Urothelium cell line (cell line): Measurements from ENCODE around the gene TSPAN13.

Experiments
- DNase-seq: peaks from one replicate; pipeline ENCODE4 v3.0.0; 2011; ENCODE audit warnings: low spot score, mixed read lengths
- FAIRE-seq: peaks from 2 replicates; lab custom pipeline; 2011; peaks lifted over from hg19 to GRCh38; lab: Jason Lieb, UNC

The TSPAN13 gene

DNA sequence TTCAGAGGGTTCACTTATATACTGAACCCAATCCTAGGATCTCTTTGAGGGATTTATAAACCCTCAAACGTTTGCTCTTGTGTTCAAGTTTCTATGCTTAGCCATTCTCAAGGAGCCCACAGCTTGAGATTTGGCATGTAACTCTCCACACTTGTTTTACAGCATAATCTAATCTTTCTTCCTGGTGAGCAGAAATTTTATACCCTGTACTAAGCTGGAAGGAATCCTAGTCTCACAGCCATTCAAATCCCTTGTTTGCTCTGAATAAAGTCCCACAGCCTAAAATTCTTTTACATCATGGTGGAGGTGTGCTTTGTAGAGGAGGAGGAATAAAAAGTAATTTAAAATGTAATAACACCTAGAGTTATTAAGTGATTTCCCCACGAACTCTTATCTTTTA, 56.6 kb downstream of the TSPAN13 start:
- FAIRE-seq, result no peak

DNA sequence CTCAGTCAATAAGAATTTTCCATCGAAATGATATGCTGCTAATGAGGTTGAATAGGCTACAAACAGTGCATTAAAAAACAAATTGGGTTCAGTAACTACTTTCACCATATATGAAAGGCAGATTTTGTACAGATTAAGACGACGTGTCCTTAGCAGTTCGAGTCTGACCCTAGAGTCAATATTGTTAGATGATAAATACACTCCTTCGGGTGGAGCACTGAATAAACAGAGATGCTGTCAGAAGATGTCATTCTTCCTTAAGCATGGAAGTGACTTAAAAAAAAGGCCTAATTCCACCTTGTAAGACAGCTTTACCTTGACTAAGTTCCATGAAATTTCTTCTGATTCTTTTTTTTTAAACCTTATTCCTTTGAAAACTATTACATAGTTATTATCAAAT, 57.0 kb downstream of the TSPAN13 start:
- FAIRE-seq (no peak), DNase-seq (no peak)

More for the DNA sequence above, 56.6 kb downstream of the TSPAN13 start:
- no peak for DNase-seq

DNA sequence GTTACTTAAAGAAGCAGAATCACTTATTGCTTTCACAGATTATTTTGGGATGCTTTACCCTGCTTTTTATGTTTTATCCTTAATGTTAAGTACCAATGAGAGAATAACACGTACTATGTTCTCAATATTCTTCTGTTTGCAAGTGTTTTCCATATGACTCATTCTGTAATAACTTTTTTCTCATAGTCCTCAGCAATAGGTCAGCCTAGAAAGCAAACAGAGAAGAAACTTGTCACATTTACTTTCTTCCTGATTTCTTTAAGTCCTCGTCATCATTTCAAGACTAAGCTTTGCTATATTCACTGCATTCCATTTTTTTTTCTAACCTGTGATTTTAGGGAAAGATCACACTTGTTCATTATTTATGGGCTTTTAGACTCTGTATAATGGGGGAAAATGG, 58.0 kb downstream of the TSPAN13 start:
- DNase-seq (no peak), FAIRE-seq (no peak)

DNA sequence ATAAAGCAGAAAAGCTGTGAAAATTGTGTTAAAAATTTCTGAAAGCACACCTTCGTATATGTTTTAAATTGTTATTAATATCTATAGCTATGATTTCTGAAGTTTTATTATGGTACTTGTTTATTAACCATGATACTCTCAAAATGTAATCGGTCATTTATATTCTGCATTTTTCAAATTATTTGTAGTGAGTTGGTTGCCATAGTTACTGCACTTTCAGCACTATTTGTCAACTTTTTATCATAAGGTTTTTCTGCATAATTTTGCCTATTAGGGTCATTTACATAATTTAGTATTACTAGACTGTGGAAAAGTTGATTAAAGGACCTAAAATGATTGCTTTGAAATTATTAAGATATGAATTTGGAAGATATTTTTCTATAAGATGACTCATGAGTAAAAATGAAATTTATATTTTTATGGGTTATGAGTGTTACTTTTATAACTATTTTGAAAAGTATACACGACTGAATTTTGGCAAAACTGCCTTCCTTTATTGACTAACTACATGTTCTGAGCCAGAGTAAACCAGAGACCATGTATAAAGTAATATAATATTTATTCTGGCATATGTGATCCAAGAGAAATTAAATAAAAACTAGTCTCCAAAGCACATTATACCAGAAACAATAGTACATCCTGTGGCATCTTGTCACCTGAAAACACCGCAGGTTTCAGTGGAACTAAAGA, 59.1 kb downstream of the TSPAN13 start:
- no peak for FAIRE-seq
- no peak for DNase-seq

DNA sequence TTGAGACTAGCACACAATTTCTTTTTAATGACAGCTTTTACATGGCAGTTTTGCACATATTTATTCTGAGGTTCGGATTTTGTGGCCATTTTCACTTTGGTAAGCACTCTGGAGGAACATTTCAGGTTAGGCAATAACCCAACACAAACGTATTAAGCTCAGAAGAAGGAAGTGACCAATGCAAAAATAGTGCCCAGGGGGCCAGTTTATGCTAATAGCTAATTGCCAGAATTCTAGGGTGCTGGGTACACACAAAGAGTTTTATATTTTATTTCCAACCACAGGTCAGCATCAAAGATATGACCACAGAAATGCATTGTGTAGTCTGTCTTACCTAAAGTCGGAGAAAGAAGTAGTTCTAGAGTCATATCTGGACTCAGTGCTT, 59.7 kb downstream of the TSPAN13 start:
- DNase-seq (no peak), FAIRE-seq (no peak)

DNA sequence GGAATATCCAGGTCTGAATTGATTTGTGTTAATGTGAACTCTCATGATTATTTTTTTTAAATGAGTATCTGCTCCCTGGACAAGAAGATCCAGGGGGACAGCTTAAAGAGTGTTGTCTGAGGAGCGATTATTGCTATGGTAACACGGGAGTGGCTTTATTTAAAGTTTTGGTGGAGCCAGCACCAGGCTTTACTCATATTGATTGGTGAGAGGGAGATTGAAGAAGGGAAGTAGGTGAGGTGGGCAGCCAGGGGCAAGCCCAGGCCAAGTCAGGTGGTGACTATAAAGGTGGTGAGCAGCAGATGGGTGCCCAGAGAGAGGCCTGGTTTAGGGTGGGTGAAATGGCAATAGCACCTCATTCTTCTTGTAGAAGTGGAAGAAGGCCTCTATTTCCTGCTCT, 61.4 kb downstream of the TSPAN13 start:
- FAIRE-seq (no peak), DNase-seq (no peak)

DNA sequence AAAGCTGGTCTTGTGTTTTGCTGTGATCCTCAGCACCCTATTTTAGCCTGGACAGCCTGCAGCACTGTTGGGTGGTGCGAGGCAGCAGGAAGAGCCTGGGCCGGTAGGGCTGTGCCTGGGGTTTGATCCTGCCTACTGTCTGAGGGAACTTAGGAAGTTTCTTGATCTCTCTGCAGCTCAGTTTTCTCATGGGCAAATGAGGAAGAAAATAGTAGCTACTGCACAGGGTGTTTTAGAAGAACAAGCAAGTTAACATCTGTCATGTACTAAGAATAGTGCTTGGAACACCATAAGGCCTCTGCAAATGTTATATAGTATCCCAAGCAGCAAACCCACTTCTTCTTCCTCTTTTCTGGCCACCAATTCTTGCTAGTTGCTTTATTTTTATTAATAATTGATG, 63.3 kb downstream of the TSPAN13 start:
- FAIRE-seq (no peak), DNase-seq (no peak)

DNA sequence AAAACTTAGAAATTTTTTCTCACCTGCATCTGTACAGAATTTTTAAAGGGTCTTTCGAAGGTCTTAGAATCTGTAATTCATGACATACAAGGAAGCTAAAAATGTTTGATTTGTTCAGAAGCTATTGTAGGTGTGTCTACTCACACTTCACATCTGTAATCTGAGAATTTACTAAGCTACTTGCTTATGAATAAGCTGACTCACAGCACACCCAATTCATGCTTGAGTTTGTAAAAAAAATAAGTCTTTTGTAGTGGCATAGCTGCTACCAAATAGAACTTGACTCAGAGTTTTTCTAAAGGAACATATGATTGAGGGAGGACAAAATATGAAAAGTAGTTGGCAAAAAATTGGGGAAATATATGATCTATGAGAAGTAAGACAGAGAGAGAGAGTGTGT, 64.0 kb downstream of the TSPAN13 start:
- no peak for DNase-seq
- FAIRE-seq, result no peak

DNA sequence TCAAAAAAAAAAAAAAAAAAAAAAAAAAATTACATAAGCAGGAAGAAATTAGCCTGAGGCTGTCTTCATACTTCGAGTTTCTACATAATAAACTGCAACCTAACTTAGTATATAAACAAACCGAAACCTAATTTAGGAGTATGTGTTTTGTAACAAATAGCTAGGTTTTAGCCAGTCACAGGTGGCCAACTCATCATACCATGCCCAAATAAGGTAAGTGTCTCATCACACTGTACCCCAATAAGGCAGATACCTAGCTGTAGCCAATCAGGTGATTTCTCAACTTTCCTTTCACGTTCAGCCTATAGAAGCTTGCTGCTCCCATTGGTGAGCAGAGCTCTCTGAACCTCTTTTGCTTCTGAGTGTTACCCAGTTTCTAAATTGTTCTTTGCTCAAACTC, 65.2 kb downstream of the TSPAN13 start:
- DNase-seq, result no peak
- no peak for FAIRE-seq

DNA sequence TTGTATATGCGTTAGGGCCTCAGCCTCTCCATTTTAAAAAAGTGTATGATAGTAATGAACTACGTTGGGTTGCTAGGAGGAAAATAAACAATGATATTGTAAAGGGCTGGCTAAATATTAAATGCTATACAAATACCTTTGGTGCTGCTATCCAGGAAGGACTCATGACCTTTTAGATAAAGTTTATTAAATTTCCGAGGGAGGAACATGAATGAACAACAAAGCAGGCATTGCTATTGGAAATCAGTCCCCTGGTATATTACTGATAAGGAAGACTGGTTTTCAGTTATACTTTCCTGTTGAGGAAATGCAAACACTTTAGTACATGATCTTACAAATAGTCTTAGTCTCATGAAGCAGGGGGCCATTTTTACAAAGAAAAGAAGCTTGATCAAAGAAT, 68.5 kb downstream of the TSPAN13 start:
- no peak for DNase-seq
- no peak for FAIRE-seq

DNA sequence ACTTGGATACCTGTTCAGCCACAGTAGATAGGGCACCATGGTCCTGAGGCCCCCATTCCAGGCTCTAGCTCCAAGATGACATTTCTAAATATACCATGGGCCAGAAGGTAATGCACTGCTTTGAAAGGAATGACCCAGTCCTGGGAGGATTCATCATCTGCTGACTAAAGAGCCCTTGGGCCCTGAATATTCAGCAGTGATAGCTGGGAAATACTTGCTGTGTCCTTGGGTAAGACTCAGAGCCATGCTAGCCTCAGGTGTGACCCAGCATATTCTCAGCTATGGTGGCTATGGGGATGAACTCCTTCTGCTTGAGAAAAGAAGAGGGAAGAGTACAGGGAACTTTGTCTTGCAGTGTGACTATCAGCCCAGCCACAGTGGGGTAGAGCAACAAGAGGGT, 72.5 kb downstream of the TSPAN13 start:
- FAIRE-seq, result no peak
- no peak for DNase-seq

DNA sequence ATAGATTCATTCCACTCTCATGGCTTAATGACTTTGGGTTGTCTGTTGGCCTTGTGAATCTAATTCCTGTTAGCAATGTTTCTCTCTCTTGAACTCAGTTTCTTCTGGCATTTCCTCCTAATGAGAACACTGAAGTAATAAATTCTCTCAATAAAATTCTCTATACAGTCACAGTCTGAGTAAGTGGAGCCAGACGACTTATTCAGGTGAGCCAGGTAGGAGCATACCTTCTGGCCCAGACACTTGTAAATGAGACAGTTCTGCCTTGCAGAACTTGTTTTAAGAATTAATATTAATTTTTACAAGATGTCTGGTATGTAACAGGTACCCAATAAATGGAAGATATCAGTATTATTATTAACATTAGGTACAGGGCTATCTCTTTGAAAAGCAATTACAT, 79.8 kb downstream of the TSPAN13 start:
- FAIRE-seq (no peak), DNase-seq (no peak)
